T-helper 1 cell (primary cell): ENCODE data around the gene CDH4.
"Not testable (repeated sequence)": the region's sequence is repeated elsewhere in the genome, so short reads cannot be mapped to it uniquely, and the experiment has no call there.

Experiments used
- DNase-seq, 5 donors: peaks; one replicate each; pipeline ENCODE4 v3.0.0-alpha.2; 2012 to 2020

Gene CDH4

GRCh38 chr20:61940976-61941720, 689.1 kb downstream of the CDH4 start:
- DNase-seq, result no peak

- DNase-seq, result no peak
Measured at GRCh38 chr20:61941721-61942405, 689.8 kb downstream of the CDH4 start.

- DNase-seq, result no peak
Measured at GRCh38 chr20:61942526-61942925, 690.5 kb downstream of the CDH4 start.

- not testable (repeated sequence) for DNase-seq
Measured at GRCh38 chr20:61944967-61945366, 692.9 kb downstream of the CDH4 start.

- not testable (repeated sequence) for DNase-seq
Measured at GRCh38 chr20:61945495-61945894, 693.4 kb downstream of the CDH4 start.

GRCh38 chr20:61948056-61948455, 696.0 kb downstream of the CDH4 start:
- not testable (repeated sequence) for DNase-seq

GRCh38 chr20:61948586-61949362, 696.7 kb downstream of the CDH4 start:
- no peak for DNase-seq

- DNase-seq, result no peak
Measured at GRCh38 chr20:61949363-61949713, 697.3 kb downstream of the CDH4 start.

- no peak for DNase-seq
Measured at GRCh38 chr20:61949714-61950640, 697.9 kb downstream of the CDH4 start.

- no peak for DNase-seq
Measured at GRCh38 chr20:61950641-61951071, 698.6 kb downstream of the CDH4 start.

- no peak for DNase-seq
Measured at GRCh38 chr20:61951695-61952533, 699.9 kb downstream of the CDH4 start.

GRCh38 chr20:61953037-61954021, 701.3 kb downstream of the CDH4 start:
- DNase-seq, result no peak

GRCh38 chr20:61954276-61955021, 702.4 kb downstream of the CDH4 start:
- DNase-seq, result no peak

- DNase-seq, result no peak
Measured at GRCh38 chr20:61955668-61956395, 703.8 kb downstream of the CDH4 start.

GRCh38 chr20:61956396-61957342, 704.6 kb downstream of the CDH4 start:
- no peak for DNase-seq

- DNase-seq, result no peak
Measured at GRCh38 chr20:61957961-61958715, 706.1 kb downstream of the CDH4 start.
